IPS-NIHi7 (cell line): ENCODE data around the gene ARHGAP24.
"Not testable (repeated sequence)": the region's sequence is repeated elsewhere in the genome, so short reads cannot be mapped to it uniquely, and the experiment has no call there.

ENCODE experiments used
- DNase-seq: peaks from one replicate; pipeline ENCODE4 v3.0.0; 2012; ENCODE audit warnings: mixed read lengths; ENCODE audit errors: extremely low spot score

ARHGAP24 gene

DNA sequence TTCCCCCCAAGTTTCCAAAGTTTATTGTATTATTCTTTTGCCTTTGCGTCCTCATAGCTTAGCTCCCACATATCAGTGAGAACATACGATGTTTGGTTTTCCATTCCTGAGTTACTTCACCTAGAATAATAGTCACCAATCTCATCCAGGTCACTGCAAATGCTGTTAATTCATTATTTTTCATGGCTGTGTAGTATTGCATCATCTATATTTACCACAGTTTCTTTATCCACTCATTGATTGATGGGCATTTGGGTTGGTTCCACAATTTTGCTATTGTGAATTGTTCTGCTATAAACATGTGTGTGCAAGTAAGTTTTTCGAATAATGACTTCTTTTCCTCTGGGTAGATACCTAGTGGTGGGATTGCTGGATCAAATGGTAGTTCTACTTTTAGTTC is 43.6 kb downstream of the ARHGAP24 start:
- DNase-seq, result not testable (repeated sequence)

GRCh38 chr4:85520765-85521749 is 46.1 kb downstream of the ARHGAP24 start:
- DNase-seq, result peak; percentile 10

DNA sequence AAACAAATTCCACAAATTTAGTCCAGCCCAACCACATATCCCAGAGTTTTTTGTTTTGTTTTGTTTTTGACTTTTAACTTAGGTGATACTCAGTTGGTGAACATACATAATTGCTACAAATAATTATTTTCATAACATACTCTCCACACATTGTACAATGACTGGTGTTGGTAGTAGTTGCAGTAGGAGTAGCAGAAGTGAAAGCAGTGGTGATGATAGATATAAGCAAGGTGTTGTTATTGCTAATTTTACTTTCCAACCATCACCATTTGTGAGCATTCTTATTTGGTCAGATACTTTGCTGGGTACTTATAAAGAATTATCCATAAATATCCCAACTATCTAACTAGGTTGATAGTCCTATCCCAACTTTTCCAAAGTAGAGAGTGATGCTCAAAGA is 47.3 kb downstream of the ARHGAP24 start:
- no peak for DNase-seq

DNA sequence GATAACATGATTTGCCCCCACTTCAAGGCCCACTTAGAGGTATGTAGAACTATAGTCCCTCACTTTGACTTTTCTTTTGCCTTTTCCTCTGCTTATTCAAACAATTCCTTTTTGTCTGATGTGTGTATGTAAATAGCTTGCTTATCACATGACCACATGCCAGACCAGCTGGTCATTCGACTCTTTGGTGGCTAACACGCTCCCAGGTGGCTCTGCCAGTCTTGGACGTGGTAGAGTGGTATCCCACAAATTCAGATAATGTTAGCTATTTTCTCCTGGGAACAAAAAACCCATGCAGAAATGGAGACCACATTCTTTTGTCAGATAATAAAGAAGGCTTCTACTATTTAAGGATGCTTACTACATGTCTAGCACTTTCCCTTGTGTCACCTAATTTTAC is 47.9 kb downstream of the ARHGAP24 start:
- DNase-seq, result no peak

- DNase-seq, result no peak
These were observed 52.9 kb downstream of the ARHGAP24 start for GRCh38 chr4:85527815-85528214.

DNA sequence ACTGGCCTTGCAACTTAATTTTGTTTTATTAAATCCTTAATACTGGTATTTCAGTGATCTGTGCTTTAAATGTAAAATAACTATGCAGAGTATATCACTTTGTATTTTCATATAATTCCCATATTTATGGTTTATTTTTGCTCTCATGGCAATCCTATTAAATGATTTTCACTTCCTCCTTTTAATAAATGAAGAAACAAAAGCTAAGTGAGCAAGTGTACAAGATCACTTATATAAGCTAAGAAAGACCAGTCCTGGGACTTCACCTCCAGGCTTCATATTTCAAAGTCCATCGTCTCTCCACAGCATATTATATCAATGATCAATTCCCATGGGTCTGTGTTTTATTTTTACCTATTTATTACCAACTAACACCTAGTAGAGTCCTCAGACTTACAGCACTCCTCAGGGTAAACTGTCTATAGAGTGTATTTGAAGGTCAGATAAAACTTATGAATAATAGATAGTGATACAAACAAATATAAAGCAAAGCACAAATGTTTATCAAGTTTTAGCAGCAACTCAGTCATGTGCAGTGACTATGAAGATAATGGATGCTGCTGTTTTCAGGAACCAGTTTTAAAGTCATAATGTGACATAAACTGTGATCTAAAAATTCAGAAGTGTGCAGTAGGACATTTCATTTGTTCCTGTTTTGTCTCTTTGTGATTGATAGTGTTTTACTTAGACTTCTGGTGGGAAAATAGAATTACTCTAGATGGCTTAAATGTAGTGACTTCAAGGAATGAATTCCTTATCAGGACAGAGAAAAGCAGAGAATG is 56.8 kb downstream of the ARHGAP24 start:
- DNase-seq, result no peak

DNA sequence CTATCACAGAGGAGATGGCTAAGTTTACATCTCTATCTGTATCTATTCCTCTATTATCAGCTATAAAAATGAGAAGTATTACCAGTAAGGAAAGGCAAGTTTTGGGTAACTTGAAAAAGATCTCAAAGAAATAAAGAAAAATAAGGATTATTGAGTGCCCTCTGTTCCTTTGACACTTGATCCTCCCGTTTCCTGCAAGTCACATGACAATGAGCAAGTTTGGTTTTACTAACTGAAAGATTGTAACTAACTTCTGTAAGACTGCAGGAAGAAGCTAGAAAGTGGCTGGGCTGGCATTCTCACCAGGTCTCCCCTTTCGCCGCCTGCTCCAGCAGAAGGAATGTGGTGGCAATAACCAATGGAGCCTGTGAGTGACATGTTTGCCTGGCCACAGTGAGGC is 59.2 kb downstream of the ARHGAP24 start:
- no peak for DNase-seq

- peak; percentile 24 for DNase-seq
These were observed 68.9 kb downstream of the ARHGAP24 start for GRCh38 chr4:85543832-85544231.

DNA sequence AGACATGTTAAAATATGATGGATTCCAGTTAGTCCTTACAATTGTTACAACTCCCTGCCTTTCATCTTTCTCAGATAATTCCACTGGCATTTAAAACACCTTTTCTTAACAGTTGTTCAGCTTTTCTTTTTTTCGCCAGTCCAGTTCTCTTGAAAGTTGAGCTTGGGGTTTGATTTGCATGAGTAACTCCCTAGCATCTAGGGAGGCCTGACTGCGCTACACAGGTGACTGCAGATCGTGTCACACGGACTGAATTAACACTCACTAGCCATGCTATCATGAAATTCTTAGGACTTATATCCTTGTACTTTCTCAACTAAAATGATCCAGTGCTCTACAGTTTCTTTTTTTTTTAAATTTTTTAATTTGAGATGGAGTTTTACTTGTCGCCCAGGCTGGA is 69.8 kb downstream of the ARHGAP24 start:
- DNase-seq, result no peak

DNA sequence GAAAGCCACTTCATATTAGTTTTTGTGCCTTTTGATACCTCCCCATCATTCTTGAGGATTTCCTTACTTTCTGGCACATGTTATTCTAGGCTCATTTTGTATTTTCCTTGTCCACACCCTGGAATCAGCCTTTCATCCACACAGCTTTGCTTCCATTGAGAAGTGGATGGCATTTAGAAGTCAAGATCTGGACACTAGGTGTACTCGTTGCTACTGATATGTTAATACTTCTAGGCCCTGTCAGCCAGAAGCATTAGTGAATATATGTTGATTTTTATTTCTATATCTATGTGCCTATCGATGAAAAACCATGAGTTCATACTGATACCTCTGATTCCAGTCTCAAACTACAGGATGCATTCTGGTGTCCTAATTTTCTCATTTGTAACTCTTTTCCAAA is 73.2 kb downstream of the ARHGAP24 start:
- DNase-seq, result no peak

- DNase-seq, result no peak
These were observed 73.9 kb downstream of the ARHGAP24 start for GRCh38 chr4:85548841-85549240.

DNA sequence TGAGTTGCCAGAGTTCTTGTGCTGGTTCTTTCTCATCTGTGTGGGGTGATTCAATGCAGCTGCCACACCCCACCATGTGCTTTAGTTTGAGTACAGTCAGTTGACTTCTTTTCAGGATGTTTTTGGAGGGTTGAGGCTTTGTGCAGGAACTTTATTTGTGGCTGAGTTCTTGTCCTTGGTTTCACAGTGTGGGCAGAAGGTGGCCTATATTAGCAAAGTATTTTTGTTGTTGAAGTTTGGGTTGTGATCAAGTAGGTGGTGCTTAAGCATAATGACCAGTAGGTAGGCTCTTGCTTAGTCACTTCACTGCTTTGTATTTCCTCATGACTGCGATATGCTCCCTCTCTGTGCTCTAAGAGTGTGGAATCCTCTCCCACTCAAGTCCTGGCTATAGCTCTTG is 80.3 kb downstream of the ARHGAP24 start:
- DNase-seq, result no peak

DNA sequence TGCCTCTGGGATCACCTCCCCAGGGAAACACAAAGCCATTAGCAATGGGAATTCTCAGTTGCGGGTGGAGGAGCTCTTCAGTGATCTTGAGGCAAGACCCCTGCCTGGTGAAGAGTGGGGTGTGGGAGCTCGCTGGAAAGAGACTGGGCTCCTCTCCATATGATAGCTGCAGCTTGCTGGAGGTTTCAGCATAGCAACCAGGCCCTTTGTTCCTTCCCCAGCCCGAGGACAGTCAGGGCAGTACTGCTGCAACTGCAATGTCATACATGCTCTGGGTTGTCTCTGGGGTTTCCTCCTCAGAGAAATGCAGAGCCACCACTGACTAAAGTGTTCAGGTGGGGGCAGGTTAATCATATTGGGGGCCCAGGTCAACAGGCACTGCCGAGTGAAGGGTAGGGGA is 81.3 kb downstream of the ARHGAP24 start:
- DNase-seq, result no peak

DNA sequence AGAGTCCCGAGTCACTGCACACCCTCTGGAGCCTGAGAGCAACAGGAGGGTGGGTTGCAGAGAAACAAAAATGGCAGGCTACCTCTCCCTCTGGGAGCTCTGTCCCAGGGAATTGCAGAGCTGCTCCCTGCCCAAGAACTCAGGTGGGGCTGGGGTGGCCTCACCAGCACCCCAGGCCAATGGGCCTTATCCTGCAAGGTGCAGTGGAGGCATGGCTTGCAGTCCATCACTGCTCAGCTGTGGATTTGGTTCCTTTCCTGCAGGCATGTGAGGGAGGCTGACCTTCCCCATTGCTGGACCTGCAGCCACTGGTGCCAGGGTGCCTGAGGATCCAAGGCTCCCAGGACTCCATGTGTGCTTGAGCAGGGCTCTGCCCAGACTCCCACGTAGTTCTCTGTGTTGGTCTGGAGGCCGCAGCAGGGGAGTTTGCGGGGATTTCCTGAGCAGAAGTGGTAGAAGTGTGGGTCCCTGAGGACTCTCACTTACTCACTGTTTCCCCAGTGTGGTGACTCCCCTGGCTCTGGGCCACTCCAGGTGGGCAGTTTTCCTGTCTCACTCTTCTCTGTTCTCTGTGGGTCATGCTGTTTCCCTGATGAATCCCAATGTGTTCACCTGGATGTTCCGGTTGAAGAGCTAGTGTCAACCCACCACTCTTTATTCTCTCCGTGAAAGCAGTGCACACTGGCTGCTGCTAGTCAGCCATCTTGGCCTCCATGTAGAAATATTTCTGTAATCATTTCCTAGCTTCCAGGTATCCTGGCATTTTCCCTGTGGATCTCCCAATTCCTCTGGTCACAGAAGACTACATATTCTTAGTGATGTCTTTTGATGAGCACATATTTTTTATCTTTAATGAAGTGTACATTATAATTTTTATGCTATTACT is 82.3 kb downstream of the ARHGAP24 start:
- no peak for DNase-seq

DNA sequence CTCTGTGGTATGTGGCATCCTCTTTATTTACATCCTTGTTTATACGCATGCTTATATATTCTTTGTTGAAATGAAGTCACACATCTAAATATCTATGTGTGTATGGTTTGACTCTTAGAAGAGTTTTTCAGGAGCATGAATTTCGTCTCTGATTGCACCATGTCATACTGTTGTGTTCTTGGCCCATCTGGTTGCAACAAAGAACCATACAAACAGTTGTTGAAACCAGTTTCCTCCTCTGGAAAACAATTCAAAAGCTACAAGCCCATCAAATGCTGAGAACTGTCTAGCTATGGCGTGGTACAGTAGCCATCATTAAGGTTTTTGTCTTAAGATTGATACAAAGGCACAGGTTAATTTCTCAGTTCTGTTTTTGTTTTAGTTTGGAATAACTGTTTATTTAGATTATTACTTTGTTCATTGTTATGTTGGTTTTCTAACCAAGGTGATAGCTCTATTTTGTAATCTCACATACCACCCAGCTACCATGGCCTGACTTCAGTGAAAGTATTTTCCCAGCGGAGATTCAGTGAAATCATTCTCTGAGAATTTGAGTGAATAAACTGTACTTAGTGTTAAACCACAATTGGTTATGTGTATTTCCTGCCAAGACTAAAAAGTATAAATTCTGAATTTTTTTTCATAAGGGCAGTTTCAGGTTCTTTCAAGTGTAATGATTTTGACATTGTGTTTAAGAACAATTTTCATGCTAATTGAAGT is 91.0 kb downstream of the ARHGAP24 start:
- DNase-seq, result no peak

DNA sequence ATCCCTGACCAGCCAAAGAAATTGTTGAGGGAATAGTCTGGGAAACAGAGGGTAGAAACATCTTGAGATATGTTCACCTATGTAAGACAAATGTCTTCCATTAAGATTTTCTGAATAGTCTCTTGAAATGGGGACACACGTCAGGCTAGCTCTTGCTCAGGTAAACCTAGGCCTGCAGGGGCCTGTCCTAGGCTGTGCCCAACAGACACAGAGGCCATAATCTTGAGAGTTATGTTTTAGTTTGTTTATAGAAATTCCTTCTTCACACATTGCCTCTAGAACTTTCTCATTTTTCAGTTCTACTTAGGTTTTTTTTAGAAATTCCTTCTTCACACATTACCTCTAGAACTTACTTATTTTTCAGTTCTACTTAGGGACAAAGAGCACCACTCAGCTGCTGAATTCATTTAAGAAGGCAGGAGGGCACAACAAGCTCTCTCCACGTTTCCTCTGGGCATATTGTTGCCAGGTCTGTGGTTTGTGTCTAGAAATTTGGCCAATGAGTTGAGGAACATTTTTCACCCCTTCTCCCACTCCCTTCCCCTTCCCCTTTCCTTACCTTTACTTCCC is 94.9 kb downstream of the ARHGAP24 start:
- no peak for DNase-seq

DNA sequence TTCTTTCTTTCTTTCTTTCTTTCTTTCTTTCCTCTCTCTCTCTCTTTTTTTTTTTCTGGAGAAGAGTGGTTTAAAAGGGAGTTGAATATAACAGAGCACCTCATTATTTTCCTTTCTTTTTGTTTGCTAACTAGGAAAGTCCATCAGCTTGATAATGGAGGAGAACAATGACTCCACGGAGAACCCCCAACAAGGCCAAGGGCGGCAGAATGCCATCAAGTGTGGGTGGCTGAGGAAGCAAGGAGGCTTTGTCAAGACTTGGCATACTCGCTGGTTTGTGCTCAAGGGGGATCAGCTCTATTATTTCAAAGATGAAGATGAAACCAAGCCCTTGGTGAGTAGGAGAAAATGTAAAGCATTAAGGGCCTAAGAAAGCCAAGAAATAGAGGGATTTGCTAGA is 95.4 kb downstream of the ARHGAP24 start:
- DNase-seq, result no peak

DNA sequence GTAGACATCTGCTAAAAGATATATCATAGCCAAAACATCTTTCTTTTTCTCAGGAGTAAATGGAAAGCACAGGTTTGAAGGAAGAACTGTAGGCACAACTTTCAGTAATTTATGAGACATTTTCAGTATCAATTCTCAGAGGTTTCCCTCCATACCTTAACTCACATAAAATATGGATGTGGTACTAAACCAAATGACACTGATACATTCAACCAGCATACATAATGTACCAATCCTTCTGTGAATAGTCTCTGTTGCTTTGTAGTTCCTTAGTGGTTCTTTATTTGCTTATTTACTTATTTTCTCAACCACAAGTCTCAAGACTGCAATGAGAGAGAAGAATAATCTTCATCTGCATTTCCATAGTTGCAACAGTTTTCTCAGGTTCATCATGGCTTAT is 96.1 kb downstream of the ARHGAP24 start:
- no peak for DNase-seq

DNA sequence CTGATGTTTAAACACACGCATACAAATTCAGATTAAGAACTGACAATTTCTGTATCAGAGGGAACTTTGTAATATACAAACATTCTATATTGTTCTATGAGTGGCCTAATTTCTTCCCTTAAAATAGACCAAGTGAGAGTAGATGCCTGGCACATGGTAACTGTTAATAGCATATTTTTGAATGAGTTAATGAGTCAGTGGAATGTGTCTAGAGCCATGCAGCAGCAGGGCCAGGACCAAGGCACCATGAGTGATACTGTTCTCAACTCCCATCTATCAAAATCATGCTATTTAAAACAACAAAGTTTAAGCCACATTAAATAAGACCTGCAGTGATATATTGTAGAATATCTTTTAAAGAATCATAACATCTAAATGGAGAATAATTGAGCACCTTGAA is 98.3 kb downstream of the ARHGAP24 start:
- DNase-seq, result no peak

DNA sequence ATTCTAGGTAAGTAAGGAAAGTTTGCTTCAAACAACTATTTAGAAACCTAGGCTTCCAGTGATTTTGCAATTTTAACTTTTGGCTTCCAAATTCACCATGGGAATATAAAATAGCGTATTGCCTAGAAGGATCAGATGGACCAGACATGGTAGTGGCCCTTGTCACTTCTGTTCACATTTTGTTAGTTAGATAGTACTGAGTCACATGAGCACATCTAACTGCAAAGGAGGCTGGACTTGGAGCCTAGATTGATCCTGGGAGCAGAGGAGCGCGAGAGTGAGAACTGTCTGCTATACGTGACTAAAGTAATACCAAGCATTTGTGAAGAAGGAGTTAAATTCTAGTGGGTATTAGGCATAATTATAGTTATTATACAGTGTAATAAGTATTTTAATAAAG is 102.4 kb downstream of the ARHGAP24 start:
- no peak for DNase-seq

DNA sequence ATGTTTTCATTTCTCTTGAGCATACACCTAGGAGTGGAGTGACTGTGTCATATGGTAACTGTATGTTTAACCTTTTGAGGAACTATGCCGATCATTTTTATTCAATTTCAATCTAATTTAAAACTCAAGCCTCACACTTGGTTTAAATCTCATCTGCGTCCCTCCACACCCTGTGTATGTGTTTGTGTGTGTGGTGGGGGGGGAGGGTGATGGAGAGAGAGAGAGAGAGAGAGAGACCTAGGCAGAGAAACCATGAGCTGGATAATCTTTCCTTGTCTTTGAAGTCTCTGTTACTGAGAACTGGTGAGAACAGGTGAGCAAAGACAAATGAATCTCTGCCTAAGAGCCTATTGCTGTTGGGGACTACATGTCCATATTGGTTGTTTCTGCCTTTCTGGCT is 105.0 kb downstream of the ARHGAP24 start:
- no peak for DNase-seq
